T-helper 2 cell treated with Interferon-gamma antibody and Interleukin-4, amounts not matched to agents 5 μg/mL and 100 μg/mL, for 36 hours (primary cell): ENCODE results near the gene VASP.

Experiments
- DNase-seq: peaks from one replicate; pipeline ENCODE4 v3.0.0; 2021; ENCODE audit warnings: low spot score
- H3K27ac Mint-ChIP-seq: one replicate; pipeline ENCODE4 v1.8.0; 2021; ENCODE audit warnings: mild to moderate bottlenecking, mixed read lengths
- H3K27me3 Mint-ChIP-seq: one replicate; pipeline ENCODE4 v1.8.0; 2021; ENCODE audit warnings: low read depth, mixed read lengths
- H3K36me3 Mint-ChIP-seq: one replicate; pipeline ENCODE4 v1.8.0; 2021; ENCODE audit warnings: low read depth, mixed read lengths
- H3K4me1 Mint-ChIP-seq: one replicate; pipeline ENCODE4 v1.8.0; 2021; ENCODE audit warnings: low read depth, mixed read lengths
- H3K4me3 Mint-ChIP-seq: one replicate; pipeline ENCODE4 v1.8.0; 2022; ENCODE audit warnings: mild to moderate bottlenecking, moderate library complexity, mixed read lengths
- H3K9me3 Mint-ChIP-seq: one replicate; pipeline ENCODE4 v1.8.0; 2021; ENCODE audit warnings: mixed read lengths

VASP gene

GRCh38 chr19:45469945-45470761 is 37.1 kb upstream of the VASP start:
- H3K27ac Mint-ChIP-seq: peak overlapping the region; percentile 92
- no peaks in the 10 kb centered on the region for H3K9me3 Mint-ChIP-seq

GRCh38 chr19:45470762-45471081 is 36.6 kb upstream of the VASP start:
- Mint-ChIP-seq H3K9me3 (no peaks in the 10 kb centered on the region), H3K4me1 (peaks cover 19% of the 10 kb centered on the region), H3K27ac (peak overlapping the region; percentile 92), H3K4me3 (peak overlapping the region; percentile 85), H3K27me3 (peaks cover 53% of the 10 kb centered on the region), H3K36me3 (no peaks in the 10 kb centered on the region)
- DNase-seq: no peak

More at GRCh38 chr19:45469945-45470761, 37.1 kb upstream of the VASP start:
- peaks cover 52% of the 10 kb centered on the region for H3K27me3 Mint-ChIP-seq
- peak; percentile 43 for DNase-seq
- peaks cover 18% of the 10 kb centered on the region for H3K4me1 Mint-ChIP-seq
- H3K4me3 Mint-ChIP-seq: peak overlapping the region; percentile 85
- no peaks in the 10 kb centered on the region for H3K36me3 Mint-ChIP-seq

DNA sequence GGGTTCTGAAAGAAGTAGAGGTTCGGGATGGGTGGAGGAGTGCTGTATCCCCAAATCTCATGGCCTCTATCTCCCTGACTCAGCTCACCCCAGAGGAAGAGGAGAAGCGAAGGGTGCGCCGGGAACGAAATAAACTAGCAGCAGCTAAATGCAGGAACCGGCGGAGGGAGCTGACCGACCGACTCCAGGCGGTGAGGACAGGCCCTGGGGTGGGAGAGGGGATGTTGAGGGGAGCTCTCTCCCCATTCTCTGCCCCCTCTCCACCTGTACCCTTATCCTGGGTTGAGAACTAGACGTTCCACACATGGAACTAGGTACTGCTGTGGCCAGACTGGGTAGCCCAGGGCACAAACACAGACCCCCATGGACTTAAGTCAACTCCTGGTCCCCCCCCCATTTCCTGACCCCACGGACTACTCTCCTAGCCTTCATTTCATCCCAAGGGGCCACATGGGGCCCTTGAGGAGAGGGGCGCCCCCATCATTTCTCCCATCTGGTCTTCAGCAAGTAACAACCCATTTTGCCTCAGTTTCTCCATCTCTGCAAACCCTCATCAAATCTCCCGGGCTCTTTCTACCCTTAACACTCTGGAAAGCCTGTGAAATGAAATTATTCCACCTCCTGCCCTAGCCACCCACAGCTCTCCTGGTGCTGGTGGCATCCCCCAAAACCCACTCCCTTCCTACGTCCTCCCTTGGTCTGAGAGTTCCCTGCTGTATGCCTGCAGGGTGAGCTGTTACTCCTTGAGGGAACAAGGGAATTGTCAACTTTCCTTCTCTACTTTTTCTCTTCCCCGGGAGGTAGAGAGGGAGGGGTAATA is 36.0 kb upstream of the VASP start:
- DNase-seq: no peak
- Mint-ChIP-seq H3K27ac (no peak overlapping the region), H3K4me1 (peaks cover 20% of the 10 kb centered on the region), H3K9me3 (no peaks in the 10 kb centered on the region), H3K4me3 (peak overlapping the region; percentile 8), H3K36me3 (no peaks in the 10 kb centered on the region), H3K27me3 (peaks cover 56% of the 10 kb centered on the region)

DNA sequence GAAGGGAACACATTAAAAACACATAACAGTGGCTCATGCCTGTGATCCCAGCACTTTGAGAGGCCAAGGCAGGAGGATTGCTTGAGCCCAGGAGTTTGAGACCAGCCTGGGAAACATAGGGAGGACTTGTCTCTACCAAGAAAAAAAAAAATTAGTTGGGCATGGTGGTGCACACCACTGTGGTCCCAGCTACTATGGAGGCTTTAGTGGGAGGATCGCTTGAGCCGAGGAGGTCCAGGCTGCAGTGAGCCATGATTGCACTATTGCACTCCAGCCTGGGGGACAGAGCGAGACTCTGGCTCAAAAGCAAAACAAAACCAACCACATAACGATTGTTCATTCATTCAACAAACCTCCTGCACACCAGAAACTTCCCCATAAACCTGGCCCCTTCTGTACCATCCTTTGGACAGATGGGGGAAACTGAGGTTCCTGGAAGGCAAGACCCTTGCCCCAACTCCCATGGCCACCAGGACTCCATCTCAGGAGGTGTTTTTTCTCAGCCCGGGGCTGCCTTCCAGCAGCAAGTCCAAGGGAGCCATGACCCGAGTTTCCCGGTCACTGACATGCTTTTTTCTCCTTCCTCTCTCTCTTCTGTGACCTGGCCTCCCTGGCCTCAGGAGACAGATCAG is 35.2 kb upstream of the VASP start:
- no peaks in the 10 kb centered on the region for H3K9me3 Mint-ChIP-seq
- DNase-seq: no peak
- peak overlapping the region; percentile 8 for H3K4me3 Mint-ChIP-seq
- no peaks in the 10 kb centered on the region for H3K36me3 Mint-ChIP-seq
- peaks cover 23% of the 10 kb centered on the region for H3K4me1 Mint-ChIP-seq
- no peak overlapping the region for H3K27ac Mint-ChIP-seq
- peaks cover 58% of the 10 kb centered on the region for H3K27me3 Mint-ChIP-seq

DNA sequence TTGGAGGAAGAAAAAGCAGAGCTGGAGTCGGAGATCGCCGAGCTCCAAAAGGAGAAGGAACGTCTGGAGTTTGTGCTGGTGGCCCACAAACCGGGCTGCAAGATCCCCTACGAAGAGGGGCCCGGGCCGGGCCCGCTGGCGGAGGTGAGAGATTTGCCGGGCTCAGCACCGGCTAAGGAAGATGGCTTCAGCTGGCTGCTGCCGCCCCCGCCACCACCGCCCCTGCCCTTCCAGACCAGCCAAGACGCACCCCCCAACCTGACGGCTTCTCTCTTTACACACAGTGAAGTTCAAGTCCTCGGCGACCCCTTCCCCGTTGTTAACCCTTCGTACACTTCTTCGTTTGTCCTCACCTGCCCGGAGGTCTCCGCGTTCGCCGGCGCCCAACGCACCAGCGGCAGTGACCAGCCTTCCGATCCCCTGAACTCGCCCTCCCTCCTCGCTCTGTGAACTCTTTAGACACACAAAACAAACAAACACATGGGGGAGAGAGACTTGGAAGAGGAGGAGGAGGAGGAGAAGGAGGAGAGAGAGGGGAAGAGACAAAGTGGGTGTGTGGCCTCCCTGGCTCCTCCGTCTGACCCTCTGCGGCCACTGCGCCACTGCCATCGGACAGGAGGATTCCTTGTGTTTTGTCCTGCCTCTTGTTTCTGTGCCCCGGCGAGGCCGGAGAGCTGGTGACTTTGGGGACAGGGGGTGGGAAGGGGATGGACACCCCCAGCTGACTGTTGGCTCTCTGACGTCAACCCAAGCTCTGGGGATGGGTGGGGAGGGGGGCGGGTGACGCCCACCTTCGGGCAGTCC is 34.5 kb upstream of the VASP start:
- Mint-ChIP-seq H3K4me1 (peaks cover 28% of the 10 kb centered on the region), H3K9me3 (no peaks in the 10 kb centered on the region), H3K27ac (no peak overlapping the region), H3K4me3 (no peak overlapping the region), H3K27me3 (peaks cover 56% of the 10 kb centered on the region), H3K36me3 (no peaks in the 10 kb centered on the region)
- DNase-seq: no peak

DNA sequence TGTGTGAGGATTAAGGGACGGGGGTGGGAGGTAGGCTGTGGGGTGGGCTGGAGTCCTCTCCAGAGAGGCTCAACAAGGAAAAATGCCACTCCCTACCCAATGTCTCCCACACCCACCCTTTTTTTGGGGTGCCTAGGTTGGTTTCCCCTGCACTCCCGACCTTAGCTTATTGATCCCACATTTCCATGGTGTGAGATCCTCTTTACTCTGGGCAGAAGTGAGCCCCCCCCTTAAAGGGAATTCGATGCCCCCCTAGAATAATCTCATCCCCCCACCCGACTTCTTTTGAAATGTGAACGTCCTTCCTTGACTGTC is 34.0 kb upstream of the VASP start:
- Mint-ChIP-seq H3K27me3 (peaks cover 56% of the 10 kb centered on the region), H3K4me3 (no peak overlapping the region), H3K4me1 (peaks cover 29% of the 10 kb centered on the region), H3K9me3 (no peaks in the 10 kb centered on the region), H3K27ac (no peak overlapping the region), H3K36me3 (no peaks in the 10 kb centered on the region)
- no peak for DNase-seq

- Mint-ChIP-seq H3K9me3 (no peaks in the 10 kb centered on the region), H3K27me3 (peaks cover 56% of the 10 kb centered on the region), H3K27ac (no peak overlapping the region), H3K36me3 (no peaks in the 10 kb centered on the region), H3K4me3 (no peak overlapping the region), H3K4me1 (peaks cover 26% of the 10 kb centered on the region)
- no peak for DNase-seq
These were observed 33.3 kb upstream of the VASP start for GRCh38 chr19:45473682-45474605.

GRCh38 chr19:45474606-45475521 is 32.4 kb upstream of the VASP start:
- Mint-ChIP-seq H3K4me3 (no peak overlapping the region), H3K27ac (no peak overlapping the region), H3K4me1 (peaks cover 29% of the 10 kb centered on the region), H3K27me3 (peaks cover 56% of the 10 kb centered on the region), H3K36me3 (no peaks in the 10 kb centered on the region), H3K9me3 (no peaks in the 10 kb centered on the region)
- no peak for DNase-seq

GRCh38 chr19:45475537-45476291 is 31.6 kb upstream of the VASP start:
- peaks cover 26% of the 10 kb centered on the region for H3K4me1 Mint-ChIP-seq
- H3K27me3 Mint-ChIP-seq: peaks cover 56% of the 10 kb centered on the region
- H3K27ac Mint-ChIP-seq: no peak overlapping the region
- no peak for DNase-seq
- H3K4me3 Mint-ChIP-seq: no peak overlapping the region
- no peaks in the 10 kb centered on the region for H3K9me3 Mint-ChIP-seq
- no peaks in the 10 kb centered on the region for H3K36me3 Mint-ChIP-seq

DNA sequence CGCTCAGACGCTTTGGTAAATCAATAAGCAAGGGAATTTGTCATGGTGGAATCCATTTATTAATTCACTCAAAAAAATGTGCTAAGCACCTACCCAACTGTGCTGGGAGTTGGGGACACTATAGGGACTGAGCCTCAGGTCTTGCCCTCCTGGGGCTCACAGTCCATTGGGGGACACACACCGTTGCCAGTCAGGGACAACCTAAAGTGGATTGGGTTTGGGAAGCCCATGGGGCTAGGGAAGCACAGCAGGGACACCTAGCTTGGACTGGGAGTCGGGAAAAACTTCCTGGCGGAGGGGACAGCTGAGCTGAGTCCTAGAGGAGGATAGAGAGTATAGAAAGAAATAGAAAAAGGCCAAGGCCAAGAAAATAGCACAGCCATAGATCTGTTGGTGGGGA is 31.0 kb upstream of the VASP start:
- H3K36me3 Mint-ChIP-seq: no peaks in the 10 kb centered on the region
- no peaks in the 10 kb centered on the region for H3K9me3 Mint-ChIP-seq
- no peak for DNase-seq
- H3K4me3 Mint-ChIP-seq: peak overlapping the region; percentile 47
- peaks cover 26% of the 10 kb centered on the region for H3K4me1 Mint-ChIP-seq
- no peak overlapping the region for H3K27ac Mint-ChIP-seq
- H3K27me3 Mint-ChIP-seq: peaks cover 52% of the 10 kb centered on the region

- H3K4me1 Mint-ChIP-seq: peaks cover 26% of the 10 kb centered on the region
- DNase-seq: no peak
- no peaks in the 10 kb centered on the region for H3K36me3 Mint-ChIP-seq
- peak overlapping the region; percentile 65 for H3K27ac Mint-ChIP-seq
- H3K27me3 Mint-ChIP-seq: peaks cover 44% of the 10 kb centered on the region
- no peaks in the 10 kb centered on the region for H3K9me3 Mint-ChIP-seq
- peak overlapping the region; percentile 60 for H3K4me3 Mint-ChIP-seq
These were observed 30.1 kb upstream of the VASP start for GRCh38 chr19:45477186-45477585.
